ENCODE results near the gene SCN8A.

SCN8A gene

DNA sequence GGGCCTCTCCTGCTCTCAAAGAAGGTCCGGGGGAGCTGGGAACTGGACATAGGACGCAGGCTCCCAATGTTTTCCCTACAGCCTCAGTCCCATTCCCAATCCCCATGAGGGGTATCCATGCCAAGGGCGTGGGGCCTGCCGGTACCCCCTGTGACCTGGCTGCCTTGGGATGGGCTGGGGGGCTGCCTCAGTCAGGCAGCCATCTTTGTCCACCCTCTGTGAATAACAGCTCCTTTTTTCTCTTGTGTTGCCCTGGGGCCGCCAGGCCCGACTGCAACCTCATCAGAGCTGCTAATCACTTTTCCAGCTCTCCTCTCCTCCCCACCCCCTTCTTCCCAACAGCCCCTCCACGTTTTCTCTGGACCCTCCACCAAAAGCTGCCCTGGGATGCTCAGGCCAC is 246.3 kb downstream of the SCN8A start:
- no peak for DNase-seq

GRCh38 chr12:51838036-51838435 is 247.0 kb downstream of the SCN8A start:
- no peak for DNase-seq

- DNase-seq, result no peak
Measured at GRCh38 chr12:51838762-51839161, 247.7 kb downstream of the SCN8A start.

GRCh38 chr12:51839310-51839947 is 248.4 kb downstream of the SCN8A start:
- DNase-seq, result no peak

DNA sequence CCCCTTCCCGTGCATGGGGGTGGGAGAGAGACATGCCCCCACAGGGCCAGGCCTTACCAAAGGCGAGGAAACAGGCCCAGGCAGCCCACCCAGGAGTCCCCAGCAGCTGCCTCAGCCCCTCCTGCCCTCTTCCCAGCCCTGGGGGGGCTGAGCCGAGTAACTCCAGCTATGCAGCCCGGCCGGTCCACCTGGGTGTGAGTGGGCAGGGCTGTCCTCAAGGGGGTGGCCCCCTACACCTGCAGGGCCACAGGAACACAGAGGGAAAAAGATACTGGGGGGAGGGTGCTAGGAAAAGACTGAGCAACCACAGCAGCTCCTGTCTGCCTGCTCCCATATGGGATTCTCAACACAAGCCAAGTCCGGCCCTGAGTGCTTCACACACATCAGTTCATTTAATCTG is 249.9 kb downstream of the SCN8A start:
- no peak for DNase-seq

DNA sequence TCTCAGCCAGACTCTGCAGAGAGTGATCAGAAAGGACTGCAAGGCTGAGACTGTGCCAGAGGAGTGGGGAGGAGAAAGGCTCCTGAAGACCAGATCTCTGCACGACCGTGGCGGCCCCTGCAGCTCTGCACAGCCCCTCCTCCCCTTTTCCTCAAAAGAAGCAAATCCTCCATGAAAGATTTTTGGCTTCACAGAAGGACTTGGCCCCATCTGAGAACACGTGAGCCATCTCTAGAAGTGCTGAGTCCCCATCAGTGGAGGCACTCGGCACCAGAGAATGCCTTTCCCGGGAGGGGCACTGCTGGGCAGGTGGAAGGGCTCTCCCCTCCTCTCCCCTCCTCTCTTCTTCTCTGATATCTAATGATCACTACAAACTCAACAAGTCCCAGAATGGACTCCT is 250.7 kb downstream of the SCN8A start:
- DNase-seq, result no peak

- DNase-seq, result no peak
Measured at GRCh38 chr12:51844854-51845253, 253.8 kb downstream of the SCN8A start.

GRCh38 chr12:51845482-51845881 is 254.4 kb downstream of the SCN8A start:
- no peak for DNase-seq

GRCh38 chr12:51846271-51846691 is 255.2 kb downstream of the SCN8A start:
- DNase-seq, result no peak

GRCh38 chr12:51846911-51847642 is 256.0 kb downstream of the SCN8A start:
- peak; percentile 74 for DNase-seq

- no peak for DNase-seq
Measured at GRCh38 chr12:51847643-51848325, 256.8 kb downstream of the SCN8A start.

DNA sequence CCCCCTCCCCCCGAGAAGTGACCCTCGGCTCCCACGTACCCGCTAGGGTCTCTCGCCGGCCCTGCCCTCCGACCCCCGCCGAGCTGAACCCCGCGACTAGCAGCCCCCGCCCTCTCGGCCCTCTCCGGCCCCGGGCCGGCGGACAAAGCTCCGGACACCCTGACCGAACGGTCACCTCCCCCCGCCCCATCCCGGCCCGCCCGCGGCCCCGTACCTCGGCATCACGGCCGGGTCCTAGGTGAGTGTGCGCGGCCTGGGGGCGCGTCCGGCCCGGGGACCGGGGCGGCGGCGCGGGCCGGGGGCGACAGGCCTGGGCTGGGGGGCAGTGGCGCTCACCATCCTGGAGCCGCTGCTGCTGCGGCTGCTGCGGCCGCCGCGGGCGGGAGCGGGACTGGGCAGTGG is 257.3 kb downstream of the SCN8A start, which contains the start of gene FIGNL2:
TSS of gene FIGNL2 (minus strand) at position 393 of the 402 bp plus-strand sequence. CDS start 26,305 bp downstream, outside the sequence.
- no peak for DNase-seq

DNA sequence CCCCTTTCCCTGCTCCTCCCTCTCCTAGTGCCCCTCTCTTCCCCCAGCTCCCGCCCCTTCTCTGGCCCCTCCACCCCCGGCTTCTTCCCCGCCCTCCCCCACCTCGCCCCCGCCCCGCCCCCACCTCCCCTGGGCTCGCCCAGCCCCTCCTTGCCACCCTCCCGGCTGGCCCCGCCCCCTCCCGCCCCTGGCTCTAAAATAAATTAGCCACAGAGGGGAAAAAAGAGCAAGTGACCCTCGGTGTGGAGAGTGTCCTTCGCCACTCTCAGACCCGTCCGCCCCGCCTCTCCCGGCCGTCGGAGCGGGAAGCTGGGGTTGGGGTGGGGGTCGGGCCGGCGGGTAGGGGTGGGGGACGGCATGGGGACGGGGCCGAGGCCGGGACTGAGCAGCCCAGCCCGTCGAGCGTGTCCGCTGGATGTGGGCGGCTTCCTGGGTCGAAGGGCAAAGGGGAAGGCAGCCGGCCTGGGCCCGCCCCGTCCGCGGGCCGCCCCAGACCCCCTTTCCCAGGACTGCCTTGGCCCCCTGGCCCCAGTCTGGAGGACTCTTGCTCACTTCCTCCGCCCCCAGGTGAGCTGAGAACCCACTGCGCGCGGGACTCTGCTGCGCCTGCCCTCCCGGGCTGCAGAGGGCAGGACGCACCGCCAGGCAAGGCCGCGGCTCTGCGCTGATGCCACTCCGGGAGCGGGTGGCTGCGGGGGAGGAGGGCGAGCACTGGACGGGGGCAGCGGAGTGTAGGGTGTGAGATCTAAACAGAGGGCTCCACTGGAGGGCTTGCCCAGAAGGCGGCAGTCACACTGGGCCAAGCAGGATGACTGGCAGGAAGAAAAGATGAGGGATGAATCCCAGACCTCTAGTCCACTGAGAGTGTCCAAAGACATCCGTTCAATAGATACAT is 258.1 kb downstream of the SCN8A start:
- DNase-seq, result no peak

GRCh38 chr12:51850081-51850964 is 259.3 kb downstream of the SCN8A start:
- DNase-seq, result no peak

DNA sequence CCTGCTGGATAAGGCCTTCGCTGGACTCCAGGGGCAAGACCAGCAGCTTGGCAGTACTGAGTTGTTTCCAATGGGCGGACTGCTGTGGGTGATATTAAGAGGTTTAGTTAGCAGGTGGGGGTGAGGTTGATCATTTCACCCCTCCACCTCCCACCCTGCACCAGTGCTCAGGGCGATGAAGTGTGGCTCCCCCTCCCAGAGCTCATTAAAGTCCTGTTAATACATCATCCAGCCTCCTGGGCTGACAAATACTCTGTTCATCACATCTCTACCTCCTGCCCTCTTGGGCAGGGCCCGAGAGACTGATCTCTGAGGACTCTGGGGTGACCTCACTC is 259.9 kb downstream of the SCN8A start:
- no peak for DNase-seq

- DNase-seq, result no peak
Measured at GRCh38 chr12:51851413-51852124, 260.5 kb downstream of the SCN8A start.

DNA sequence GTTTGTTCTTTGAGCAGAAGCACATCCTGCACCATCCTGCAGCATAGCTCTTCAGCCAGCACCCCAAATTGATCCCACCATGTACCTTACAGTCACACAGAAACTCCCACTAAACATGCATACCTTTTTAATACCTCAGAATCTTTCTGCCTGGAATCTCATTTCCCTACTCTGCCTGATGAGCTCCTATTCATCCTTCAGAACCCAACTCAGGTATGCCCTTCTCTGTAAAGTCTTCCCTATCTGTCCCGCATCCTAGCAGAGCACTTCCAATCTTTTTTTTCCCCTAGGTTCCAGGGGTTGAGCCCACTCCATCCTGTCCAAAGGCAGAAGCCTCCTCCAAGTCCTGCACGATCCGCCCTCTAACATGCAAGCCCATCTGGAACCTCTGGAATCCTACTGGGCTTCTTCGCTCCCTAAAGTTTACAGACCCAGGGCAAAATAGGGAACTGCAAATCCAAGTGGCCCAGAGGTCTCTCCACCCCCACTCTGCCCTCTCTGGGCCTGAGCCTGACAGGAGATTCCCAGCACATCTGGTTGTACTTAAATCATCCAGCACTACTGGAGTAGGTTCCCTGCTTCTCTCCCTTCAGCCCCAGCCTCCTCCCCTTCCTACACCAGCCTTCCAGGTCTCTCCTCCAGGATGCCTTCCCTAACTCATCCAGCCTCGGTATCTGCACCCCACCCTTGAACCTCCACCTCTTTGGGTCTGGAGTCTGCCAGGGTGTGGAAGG is 261.5 kb downstream of the SCN8A start:
- no peak for DNase-seq

DNA sequence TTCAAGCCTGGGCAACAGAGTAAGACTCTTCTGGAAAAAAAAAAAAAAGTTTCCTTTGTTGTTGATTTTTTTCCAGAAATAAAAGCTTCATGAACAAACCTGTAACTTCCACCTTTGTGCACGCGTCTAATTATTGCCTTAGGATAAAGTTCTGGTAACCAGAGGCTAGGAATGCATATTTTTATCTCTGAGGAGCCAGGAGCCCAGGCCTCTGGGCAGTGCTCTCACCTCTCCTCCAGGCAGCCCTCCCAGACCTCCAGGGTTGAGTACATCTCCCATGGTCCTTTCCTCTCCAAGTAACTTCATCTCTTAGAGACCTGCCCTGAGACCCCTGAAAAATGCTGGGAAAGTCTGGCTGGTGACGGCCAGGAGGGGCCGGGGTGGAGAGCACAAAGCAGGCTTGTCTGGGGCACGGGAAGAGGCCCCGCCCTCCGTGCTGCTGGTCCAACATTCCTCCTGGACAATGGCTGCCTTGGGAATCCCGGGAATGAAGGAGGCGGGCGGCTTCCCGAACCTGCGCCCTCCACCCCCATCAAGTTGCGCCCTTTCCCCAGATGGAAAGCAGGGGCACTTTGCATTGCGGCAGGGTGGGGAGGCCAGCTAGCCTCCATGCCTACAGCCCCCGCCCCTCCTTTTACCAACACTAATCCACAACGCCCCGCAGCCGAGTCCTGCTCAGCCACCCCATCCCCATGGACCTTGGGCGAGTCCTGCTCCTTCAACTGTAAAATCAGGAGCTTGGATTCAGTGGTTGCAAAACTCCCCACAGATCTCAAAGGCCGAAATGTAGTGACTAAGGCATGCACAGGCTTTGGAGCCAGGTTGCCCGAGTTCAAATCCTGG is 264.8 kb downstream of the SCN8A start:
- peak; percentile 74 for DNase-seq

- no peak for DNase-seq
Measured at GRCh38 chr12:51860986-51861385, 270.0 kb downstream of the SCN8A start.
